Coronary artery (tissue), 2 donors: Measurements from ENCODE around the gene CLIC6.

ENCODE experiments used
- DNase-seq: peaks from one replicate; pipeline ENCODE4 v3.0.0-alpha.2; 2017; ENCODE audit warnings: low spot score
- H3K27ac ChIP-seq, 2 donors: fragments of 200-600 bp; sonication (generic); one replicate each; pipeline ENCODE4 v1.5.1; 2016 to 2019
- H3K4me3 ChIP-seq: fragments of 200-600 bp; sonication (generic); 2 replicates; pipeline ENCODE4 v1.5.1; 2016; ENCODE audit warnings: mild to moderate bottlenecking, moderate library complexity
- TF ChIP-seq, protein P1 (sequence below): fragments of 200-600 bp; sonication (generic); IDR thresholded peaks from one replicate; pipeline ENCODE4 v1.5.1; 2019; ENCODE audit warnings: antibody characterized with exemption

Gene CLIC6

DNA sequence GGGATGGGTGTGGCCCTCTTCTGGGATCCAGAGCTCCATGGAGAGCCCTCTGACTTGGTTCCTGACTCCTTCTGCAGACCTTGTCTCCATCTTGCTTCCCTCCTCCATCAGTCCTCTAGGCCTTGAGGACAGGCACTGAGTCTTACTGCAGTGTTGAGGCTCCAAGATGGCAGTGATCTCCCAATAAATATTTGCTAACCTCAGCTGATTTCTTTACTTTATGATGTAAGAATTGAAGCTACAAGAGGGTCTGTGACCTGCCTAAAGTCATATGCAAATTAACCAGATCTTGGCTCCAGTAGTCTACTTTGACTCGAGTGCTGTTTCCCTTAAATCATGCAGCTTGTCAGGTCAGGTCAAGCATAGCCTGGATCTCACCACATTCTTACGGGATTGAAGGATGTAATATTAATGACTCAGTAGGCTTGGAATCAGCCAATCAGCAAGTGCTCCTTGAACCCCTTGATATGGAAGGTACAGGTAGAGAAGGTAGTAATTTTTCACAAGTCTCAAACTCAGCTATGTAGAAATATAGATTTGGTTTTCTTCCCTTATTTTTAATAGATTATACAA, 93.0 kb downstream of the CLIC6 start:
- DNase-seq, result no peak
- H3K27ac ChIP-seq, result no peak overlapping the region
- no peak overlapping the region for H3K4me3 ChIP-seq
- TF ChIP-seq, protein P1, sequence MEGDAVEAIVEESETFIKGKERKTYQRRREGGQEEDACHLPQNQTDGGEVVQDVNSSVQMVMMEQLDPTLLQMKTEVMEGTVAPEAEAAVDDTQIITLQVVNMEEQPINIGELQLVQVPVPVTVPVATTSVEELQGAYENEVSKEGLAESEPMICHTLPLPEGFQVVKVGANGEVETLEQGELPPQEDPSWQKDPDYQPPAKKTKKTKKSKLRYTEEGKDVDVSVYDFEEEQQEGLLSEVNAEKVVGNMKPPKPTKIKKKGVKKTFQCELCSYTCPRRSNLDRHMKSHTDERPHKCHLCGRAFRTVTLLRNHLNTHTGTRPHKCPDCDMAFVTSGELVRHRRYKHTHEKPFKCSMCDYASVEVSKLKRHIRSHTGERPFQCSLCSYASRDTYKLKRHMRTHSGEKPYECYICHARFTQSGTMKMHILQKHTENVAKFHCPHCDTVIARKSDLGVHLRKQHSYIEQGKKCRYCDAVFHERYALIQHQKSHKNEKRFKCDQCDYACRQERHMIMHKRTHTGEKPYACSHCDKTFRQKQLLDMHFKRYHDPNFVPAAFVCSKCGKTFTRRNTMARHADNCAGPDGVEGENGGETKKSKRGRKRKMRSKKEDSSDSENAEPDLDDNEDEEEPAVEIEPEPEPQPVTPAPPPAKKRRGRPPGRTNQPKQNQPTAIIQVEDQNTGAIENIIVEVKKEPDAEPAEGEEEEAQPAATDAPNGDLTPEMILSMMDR, result no peak

DNA sequence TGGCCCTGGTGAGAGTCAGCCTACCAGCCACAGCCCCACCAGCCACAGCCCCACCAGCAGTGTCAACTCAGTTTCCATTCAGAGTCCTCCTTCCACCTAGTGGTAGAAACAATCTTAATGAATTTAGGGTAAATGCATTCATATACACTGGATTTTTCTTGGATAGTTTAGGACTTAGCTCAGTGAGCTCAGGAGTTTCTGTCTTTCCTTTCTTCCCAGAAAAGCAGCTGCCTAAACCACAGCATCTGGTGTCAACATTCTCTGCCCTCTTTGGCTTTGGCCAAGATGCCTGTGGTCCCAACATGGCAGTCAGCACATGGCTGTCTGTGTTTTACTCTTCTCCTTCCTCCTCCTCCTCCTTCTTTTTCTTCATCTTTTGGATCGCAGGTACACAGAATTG, 94.0 kb downstream of the CLIC6 start:
- DNase-seq, result no peak
- no peak overlapping the region for H3K4me3 ChIP-seq
- TF ChIP-seq, protein P1, result no peak
- H3K27ac ChIP-seq, result no peak overlapping the region

DNA sequence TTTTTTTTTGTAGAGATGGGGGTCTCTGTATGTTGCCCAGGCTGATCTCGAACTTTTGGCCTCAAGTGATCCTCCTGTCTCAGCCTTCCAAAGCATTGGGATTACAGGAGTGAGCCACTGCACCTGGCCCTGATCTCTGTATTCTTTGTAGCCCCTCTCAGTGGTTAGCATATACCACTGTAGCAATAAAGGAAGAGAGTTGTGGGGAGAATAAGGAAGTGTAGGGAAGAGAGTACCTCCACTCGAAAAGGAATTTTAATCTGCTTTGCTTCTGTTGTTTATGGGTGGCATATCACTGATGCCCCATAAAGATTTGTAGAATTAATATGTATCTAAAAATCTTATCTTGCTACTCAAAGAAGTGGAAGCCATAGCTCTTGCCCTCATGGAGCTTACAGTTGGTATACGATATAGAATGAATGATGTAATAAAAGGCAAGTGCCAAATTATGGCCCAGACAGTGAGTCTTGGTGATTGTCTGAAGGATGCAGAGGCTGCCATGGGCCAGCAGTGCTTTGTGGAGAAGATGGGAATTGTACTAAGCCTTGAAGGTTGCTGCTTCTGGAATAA, 96.0 kb downstream of the CLIC6 start:
- TF ChIP-seq, protein P1, result no peak
- Histone ChIP-seq H3K27ac (no peak overlapping the region), H3K4me3 (no peak overlapping the region)
- no peak for DNase-seq

DNA sequence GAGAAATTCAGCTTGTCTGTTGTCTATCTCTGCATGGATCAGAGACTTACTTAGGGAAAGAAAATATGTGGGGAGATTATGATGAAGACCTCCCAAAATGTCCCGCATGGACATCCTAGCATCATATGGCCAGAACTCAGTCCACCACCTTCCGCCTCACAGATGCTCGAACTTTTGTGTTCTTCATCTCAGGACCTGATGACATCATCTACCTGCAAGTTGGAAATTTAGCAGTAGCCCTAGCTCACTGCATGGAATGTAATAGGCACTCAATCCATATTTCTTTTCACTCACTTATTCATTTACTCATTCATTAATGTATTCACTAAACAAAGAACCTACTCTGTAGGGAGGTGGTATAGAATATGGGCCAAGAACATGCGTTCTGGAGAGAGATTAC, 96.8 kb downstream of the CLIC6 start:
- no peak for DNase-seq
- Histone ChIP-seq H3K4me3 (no peak overlapping the region), H3K27ac (no peak overlapping the region)
- TF ChIP-seq, protein P1, result no peak

DNA sequence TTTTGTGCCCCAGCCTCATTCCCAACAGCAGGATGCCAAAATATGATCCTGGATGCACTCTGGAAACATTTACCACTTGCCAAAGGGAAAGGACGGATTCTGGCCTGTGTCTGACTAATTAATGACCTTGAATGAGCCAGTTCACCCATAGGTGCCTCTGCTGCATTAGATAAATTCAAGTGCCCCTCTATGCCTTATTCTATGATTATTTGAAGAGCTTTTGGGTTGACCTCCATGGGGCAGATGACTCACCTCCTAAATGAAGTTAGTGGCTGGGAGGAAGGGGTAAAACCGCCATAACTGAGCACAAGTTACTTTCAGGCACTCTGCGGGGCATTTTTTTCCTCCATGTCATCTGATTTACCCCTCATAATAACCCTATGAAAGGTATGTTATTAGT, 98.1 kb downstream of the CLIC6 start:
- no peak for DNase-seq
- TF ChIP-seq, protein P1, result no peak
- H3K4me3 ChIP-seq, result no peak overlapping the region
- no peak overlapping the region for H3K27ac ChIP-seq
